ENCODE data around the gene JAZF1. TPM values are rescaled to one million over a fixed set of nuclear protein-coding genes. Genes with fewer than 3 reads are reported as not detected.
A peak's percentile ranks its signal among the peaks of the same experiment; 100 is the strongest.

Gene JAZF1
- total RNA-seq, 1 donor from 2014 or later, result 33.8 TPM

DNA sequence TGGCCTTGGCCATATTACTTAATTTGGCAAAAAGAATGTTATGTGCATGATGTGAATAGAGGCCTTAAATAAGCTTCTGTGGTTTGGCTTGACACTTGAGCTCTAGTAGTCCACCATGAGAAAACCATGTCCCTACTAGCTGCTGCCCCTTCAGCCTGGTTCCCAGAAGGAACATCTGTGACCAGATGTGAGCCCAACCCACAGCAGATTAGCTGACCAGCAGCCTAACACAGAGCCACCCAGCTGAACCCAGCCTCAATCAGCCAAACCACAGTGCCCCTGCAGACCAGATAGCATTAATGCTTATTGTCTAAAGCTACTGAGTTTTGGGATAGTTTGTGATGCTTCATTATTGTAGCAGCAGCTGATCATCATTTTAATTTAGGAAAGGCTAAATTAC, 16.6 kb downstream of the JAZF1 start:
- peaks cover 63% of the 10 kb centered on the region for H3K4me1 Mint-ChIP-seq (ENCODE audit: low read depth)
- no peaks in the 10 kb centered on the region for H3K27me3 Mint-ChIP-seq (ENCODE audit: low read depth)
- peak overlapping the region; percentile 63 for H3K27ac Mint-ChIP-seq (ENCODE audit: unreplicated experiment)
- H3K4me3 Mint-ChIP-seq (ENCODE audit: unreplicated experiment), result no peak overlapping the region
- peaks cover 2% of the 10 kb centered on the region for H3K36me3 Mint-ChIP-seq (ENCODE audit: low read depth)
- no peak for DNase-seq (ENCODE audit: low spot score)
- TF ChIP-seq, protein P1, sequence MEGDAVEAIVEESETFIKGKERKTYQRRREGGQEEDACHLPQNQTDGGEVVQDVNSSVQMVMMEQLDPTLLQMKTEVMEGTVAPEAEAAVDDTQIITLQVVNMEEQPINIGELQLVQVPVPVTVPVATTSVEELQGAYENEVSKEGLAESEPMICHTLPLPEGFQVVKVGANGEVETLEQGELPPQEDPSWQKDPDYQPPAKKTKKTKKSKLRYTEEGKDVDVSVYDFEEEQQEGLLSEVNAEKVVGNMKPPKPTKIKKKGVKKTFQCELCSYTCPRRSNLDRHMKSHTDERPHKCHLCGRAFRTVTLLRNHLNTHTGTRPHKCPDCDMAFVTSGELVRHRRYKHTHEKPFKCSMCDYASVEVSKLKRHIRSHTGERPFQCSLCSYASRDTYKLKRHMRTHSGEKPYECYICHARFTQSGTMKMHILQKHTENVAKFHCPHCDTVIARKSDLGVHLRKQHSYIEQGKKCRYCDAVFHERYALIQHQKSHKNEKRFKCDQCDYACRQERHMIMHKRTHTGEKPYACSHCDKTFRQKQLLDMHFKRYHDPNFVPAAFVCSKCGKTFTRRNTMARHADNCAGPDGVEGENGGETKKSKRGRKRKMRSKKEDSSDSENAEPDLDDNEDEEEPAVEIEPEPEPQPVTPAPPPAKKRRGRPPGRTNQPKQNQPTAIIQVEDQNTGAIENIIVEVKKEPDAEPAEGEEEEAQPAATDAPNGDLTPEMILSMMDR (IDR thresholded peaks at IDR 0.05), result peak; percentile 18
- no peaks in the 10 kb centered on the region for H3K9me3 Mint-ChIP-seq (ENCODE audit: low read depth)

DNA sequence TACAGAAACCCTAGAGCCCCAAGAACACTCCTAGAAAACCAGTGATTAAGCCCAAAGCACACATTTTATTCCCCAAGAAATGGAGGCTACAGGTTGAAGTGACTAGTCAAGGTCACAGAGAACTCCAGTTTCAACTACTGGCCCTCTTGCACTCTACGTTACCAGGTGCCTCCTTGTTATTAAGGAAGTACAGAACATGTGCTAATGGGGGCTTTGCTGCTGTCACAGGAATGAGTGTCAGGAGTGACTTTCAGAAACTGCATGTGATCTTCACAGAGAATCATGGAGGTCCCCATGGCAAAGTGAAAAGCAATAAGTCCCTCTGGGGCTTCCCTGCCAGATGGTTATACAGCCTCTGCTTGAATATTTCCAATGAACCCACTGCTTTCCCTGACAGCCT, 19.3 kb downstream of the JAZF1 start:
- Mint-ChIP-seq H3K27ac (ENCODE audit: unreplicated experiment) (no peak overlapping the region), H3K36me3 (ENCODE audit: low read depth) (peaks cover 2% of the 10 kb centered on the region), H3K4me1 (ENCODE audit: low read depth) (peaks cover 63% of the 10 kb centered on the region), H3K9me3 (ENCODE audit: low read depth) (no peaks in the 10 kb centered on the region), H3K27me3 (ENCODE audit: low read depth) (no peaks in the 10 kb centered on the region), H3K4me3 (ENCODE audit: unreplicated experiment) (no peak overlapping the region)
- no peak for DNase-seq (ENCODE audit: low spot score)
- TF ChIP-seq, protein P1 (IDR thresholded peaks at IDR 0.05), result no peak

DNA sequence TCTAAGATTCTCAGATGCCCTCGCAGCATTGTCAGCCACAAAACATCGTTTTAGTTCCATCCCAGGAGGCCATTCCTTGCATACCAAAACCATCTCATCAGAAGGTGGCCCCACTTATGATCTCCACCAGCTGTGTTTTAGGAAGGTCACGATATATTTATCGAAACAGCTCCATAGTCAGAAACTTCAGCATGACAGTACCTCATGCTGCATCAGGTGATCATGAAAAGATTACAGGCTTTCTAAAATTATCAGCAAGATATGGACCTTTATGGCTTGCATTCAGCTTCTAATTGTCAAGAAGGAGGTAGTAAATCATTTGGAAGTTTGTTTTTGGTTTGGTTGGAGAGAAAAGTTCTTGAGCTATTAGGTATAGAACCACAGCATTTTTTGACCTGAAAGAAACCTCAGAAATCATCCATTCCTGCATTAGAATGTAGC, 20.0 kb downstream of the JAZF1 start:
- peaks cover 2% of the 10 kb centered on the region for H3K36me3 Mint-ChIP-seq (ENCODE audit: low read depth)
- H3K27ac Mint-ChIP-seq (ENCODE audit: unreplicated experiment), result peak overlapping the region; percentile 49
- no peaks in the 10 kb centered on the region for H3K9me3 Mint-ChIP-seq (ENCODE audit: low read depth)
- H3K27me3 Mint-ChIP-seq (ENCODE audit: low read depth), result no peaks in the 10 kb centered on the region
- TF ChIP-seq, protein P1 (IDR thresholded peaks at IDR 0.05), result no peak
- no peak overlapping the region for H3K4me3 Mint-ChIP-seq (ENCODE audit: unreplicated experiment)
- H3K4me1 Mint-ChIP-seq (ENCODE audit: low read depth), result peaks cover 65% of the 10 kb centered on the region
- DNase-seq (ENCODE audit: low spot score), result no peak

DNA sequence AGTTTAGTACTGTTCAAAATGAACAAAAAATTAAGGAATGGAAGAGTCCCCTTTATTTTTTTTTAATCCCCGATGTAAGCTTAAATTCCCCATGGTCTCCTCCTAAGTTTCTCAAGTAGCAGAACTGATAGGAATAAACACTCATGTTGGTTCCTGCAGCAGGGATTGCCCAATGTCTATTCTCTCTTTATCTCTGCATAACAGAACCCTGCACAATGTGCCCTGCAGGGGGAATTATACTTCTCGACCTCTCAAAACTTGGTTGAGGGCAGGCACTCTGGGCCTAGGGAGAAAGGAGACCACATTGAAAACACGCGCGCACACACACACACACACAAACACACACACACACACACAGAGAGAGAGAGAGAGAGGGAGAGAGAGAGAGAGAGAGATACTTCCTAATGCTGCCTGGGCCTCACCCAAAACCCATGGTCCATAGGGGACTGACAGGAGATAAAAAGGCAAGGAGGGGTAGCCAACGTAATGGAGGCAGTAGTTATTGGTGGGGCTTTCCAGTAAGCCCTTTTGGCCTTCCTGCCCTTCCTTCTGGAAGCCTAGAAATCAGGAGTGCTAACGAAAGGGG, 22.7 kb downstream of the JAZF1 start:
- TF ChIP-seq, protein P1 (IDR thresholded peaks at IDR 0.05), result no peak
- DNase-seq (ENCODE audit: low spot score), result no peak
- H3K27me3 Mint-ChIP-seq (ENCODE audit: low read depth), result no peaks in the 10 kb centered on the region
- H3K27ac Mint-ChIP-seq (ENCODE audit: unreplicated experiment), result no peak overlapping the region
- H3K4me3 Mint-ChIP-seq (ENCODE audit: unreplicated experiment), result no peak overlapping the region
- peaks cover 51% of the 10 kb centered on the region for H3K4me1 Mint-ChIP-seq (ENCODE audit: low read depth)
- no peaks in the 10 kb centered on the region for H3K9me3 Mint-ChIP-seq (ENCODE audit: low read depth)
- H3K36me3 Mint-ChIP-seq (ENCODE audit: low read depth), result peaks cover 2% of the 10 kb centered on the region

DNA sequence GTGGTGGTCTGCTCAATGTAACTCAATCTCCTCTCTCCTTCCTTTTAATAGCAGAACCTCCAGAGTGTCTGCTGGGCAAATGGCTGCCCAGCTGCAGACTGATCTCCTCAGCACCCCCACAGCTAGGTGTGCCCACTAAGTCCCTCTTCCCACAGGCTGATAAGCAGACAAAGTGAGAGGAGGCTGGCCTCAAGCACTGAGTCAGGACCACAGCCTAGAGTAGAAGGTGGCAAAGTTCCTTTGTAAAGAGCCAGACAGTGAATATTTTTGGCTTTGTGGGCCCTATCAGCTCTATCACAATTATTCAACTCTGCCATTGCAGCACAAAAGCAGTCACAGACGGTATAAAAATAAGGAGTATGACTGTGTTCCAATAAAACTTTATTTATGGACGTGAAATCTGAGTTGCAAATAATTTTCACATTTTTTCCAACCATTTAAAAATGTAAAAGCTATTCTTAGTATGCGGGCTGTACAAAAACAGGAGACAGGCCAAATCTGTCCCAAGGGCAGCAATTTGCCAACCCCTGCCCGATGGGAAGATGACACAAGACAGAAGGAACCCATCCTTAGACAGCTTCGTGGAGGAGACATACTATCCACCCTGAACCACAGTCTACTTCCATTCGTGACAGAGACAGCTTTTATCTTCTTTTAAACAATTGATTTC, 23.4 kb downstream of the JAZF1 start:
- H3K9me3 Mint-ChIP-seq (ENCODE audit: low read depth), result no peaks in the 10 kb centered on the region

More for the DNA sequence above, 23.4 kb downstream of the JAZF1 start:
- Mint-ChIP-seq H3K27ac (ENCODE audit: unreplicated experiment) (peak overlapping the region; percentile 70), H3K4me1 (ENCODE audit: low read depth) (peaks cover 57% of the 10 kb centered on the region), H3K4me3 (ENCODE audit: unreplicated experiment) (peak overlapping the region; percentile 26), H3K27me3 (ENCODE audit: low read depth) (no peaks in the 10 kb centered on the region), H3K36me3 (ENCODE audit: low read depth) (peaks cover 2% of the 10 kb centered on the region)
- no peak for DNase-seq (ENCODE audit: low spot score)
- TF ChIP-seq, protein P1 (IDR thresholded peaks at IDR 0.05), result no peak

All from chondrocyte (in vitro differentiated cells).